GM10248 (cell line): ENCODE results near the gene RAD51B.

Experiments
- CTCF ChIA-PET: fragments of 300-600 bp; sonication (Branson Sonifier 250); formaldehyde crosslinking; extraction: SDS; loops from one replicate; lab custom pipeline; 2021; ENCODE audit warnings: antibody characterized with exemption; lab: Yijun Ruan, JAX
- POLR2A ChIA-PET: fragments of 350-650 bp; sonication (Branson Sonifier 250); formaldehyde crosslinking; extraction: SDS; loops from one replicate; lab custom pipeline; 2020; ENCODE audit warnings: antibody characterized with exemption; lab: Yijun Ruan, JAX
- DNase-seq: peaks from one replicate; pipeline ENCODE4 v3.0.0; 2012; ENCODE audit errors: extremely low spot score
- CTCF ChIP-seq: IDR thresholded peaks from 2 replicates; pipeline ENCODE4 v1.5.1; 2012; ENCODE audit warnings: mild to moderate bottlenecking, low read depth; ENCODE audit errors: extremely low read depth, missing control alignments, control extremely low read depth

RAD51B gene

GRCh38 chr14:68512088-68512487 lies 692.5 kb downstream of the RAD51B start:
- no peak for TF ChIP-seq CTCF
- DNase-seq = no peak
- POLR2A ChIA-PET = no interaction called here
- CTCF ChIA-PET = interaction anchor here (1.1 kb wide), 1 partner anchor 7 kb away, joined by 3 read pairs; no protein-coding TSS in a partner anchor

- no peak for TF ChIP-seq CTCF
- DNase-seq = no peak
- POLR2A ChIA-PET = no interaction called here
- CTCF ChIA-PET = no interaction called here
These were observed 693.6 kb downstream of the RAD51B start for GRCh38 chr14:68513137-68513536.

- TF ChIP-seq CTCF = no peak
- peak; percentile 68 for DNase-seq
- ChIA-PET POLR2A (interaction anchor here (0.7 to 1.0 kb wide), 2 partner anchors 109 to 111 kb away, joined by 3 to 4 read pairs; no protein-coding TSS in a partner anchor), CTCF (interaction anchor here (0.8 to 1.2 kb wide), 3 partner anchors 10 to 231 kb away, joined by 3 to 4 read pairs (median 3); no protein-coding TSS in a partner anchor)
These were observed 694.4 kb downstream of the RAD51B start for GRCh38 chr14:68513838-68514607.

- no peak for DNase-seq
- CTCF ChIA-PET = interaction anchor here (1.2 kb wide), 1 partner anchor 15 kb away, joined by 4 read pairs; no protein-coding TSS in a partner anchor
- TF ChIP-seq CTCF = no peak
- POLR2A ChIA-PET = no interaction called here
These were observed 695.1 kb downstream of the RAD51B start for GRCh38 chr14:68514608-68515194.

GRCh38 chr14:68516342-68516741 lies 696.8 kb downstream of the RAD51B start:
- no peak for TF ChIP-seq CTCF
- POLR2A ChIA-PET = no interaction called here
- DNase-seq = no peak
- CTCF ChIA-PET = no interaction called here

GRCh38 chr14:68518166-68518565 lies 698.6 kb downstream of the RAD51B start:
- no peak for DNase-seq
- CTCF ChIA-PET = interaction anchor here (0.9 to 2.0 kb wide), 5 partner anchors 9 to 26 kb away, joined by 3 to 6 read pairs (median 4); no protein-coding TSS in a partner anchor
- no peak for TF ChIP-seq CTCF
- POLR2A ChIA-PET = no interaction called here
